HepG2 (cell line): Measurements from ENCODE around the gene ITGAE. TPM values are rescaled to one million over a fixed set of nuclear protein-coding genes. Genes with fewer than 3 reads are reported as not detected.

Experiments
- ASH2L ChIP-seq: fragments of 300-600, 200-600 bp; sonication (generic); IDR thresholded peaks from 2 replicates; pipeline ENCODE4 v1.7.0; 2017; ENCODE audit warnings: low read depth, mild to moderate bottlenecking, moderate library complexity, mixed read lengths, low read length; ENCODE audit not compliant: insufficient read length
- ATF5 ChIP-seq: sonication (generic); formaldehyde crosslinking; IDR thresholded peaks from 2 replicates; pipeline ENCODE4 v1.4.0; 2020; ENCODE audit warnings: mild to moderate bottlenecking, low read depth, missing genetic modification reagents
- CREB3 ChIP-seq: sonication (generic); formaldehyde crosslinking; IDR thresholded peaks from 2 replicates; pipeline ENCODE4 v1.5.0; 2020; ENCODE audit warnings: missing genetic modification reagents
- FOSL1 ChIP-seq: sonication (generic); formaldehyde crosslinking; IDR thresholded peaks from 2 replicates; pipeline ENCODE4 v1.9.0; 2021; ENCODE audit warnings: missing genetic modification reagents, borderline replicate concordance
- GTF2F1 ChIP-seq: fragments of 150-350 bp; IDR thresholded peaks from 2 replicates; pipeline ENCODE4 v1.6.1; 2014; ENCODE audit warnings: low read length
- HMG20B ChIP-seq: conservative IDR thresholded peaks from 2 replicates; pipeline ENCODE4 v1.6.1; 2016; ENCODE audit warnings: missing genetic modification reagents, missing compliant biosample characterization
- IKZF4 ChIP-seq: sonication (generic); formaldehyde crosslinking; IDR thresholded peaks from 2 replicates; pipeline ENCODE4 v1.5.1; 2020; ENCODE audit warnings: borderline replicate concordance, mild to moderate bottlenecking, low read depth, missing genetic modification reagents; ENCODE audit errors: not compliant biosample characterization
- ISL2 ChIP-seq: sonication (generic); formaldehyde crosslinking; IDR thresholded peaks from 2 replicates; pipeline ENCODE4 v1.5.0; 2020; ENCODE audit warnings: missing genetic modification reagents
- MEF2D ChIP-seq: sonication (generic); formaldehyde crosslinking; IDR thresholded peaks from 2 replicates; pipeline ENCODE4 v1.5.1; 2020; ENCODE audit warnings: mild to moderate bottlenecking, missing genetic modification reagents
- MTA3 ChIP-seq: sonication (generic); formaldehyde crosslinking; IDR thresholded peaks from 2 replicates; pipeline ENCODE4 v1.4.0; 2020; ENCODE audit warnings: missing genetic modification reagents
- PAWR ChIP-seq: sonication (generic); formaldehyde crosslinking; IDR thresholded peaks from 2 replicates; pipeline ENCODE4 v1.4.0; 2020; ENCODE audit warnings: missing genetic modification reagents, mild to moderate bottlenecking, borderline replicate concordance
- PHF20 ChIP-seq: sonication (generic); formaldehyde crosslinking; IDR thresholded peaks from 2 replicates; pipeline ENCODE4 v1.5.0; 2020; ENCODE audit warnings: mild to moderate bottlenecking, missing genetic modification reagents
- PITX1 ChIP-seq: sonication (generic); formaldehyde crosslinking; IDR thresholded peaks from 2 replicates; pipeline ENCODE4 v1.5.1; 2020; ENCODE audit warnings: mild to moderate bottlenecking, missing genetic modification reagents
- REL ChIP-seq: sonication (generic); formaldehyde crosslinking; conservative IDR thresholded peaks from 2 replicates; pipeline ENCODE4 v1.8.0; 2022; ENCODE audit warnings: mild to moderate bottlenecking, missing genetic modification reagents, moderate library complexity
- SMARCC2 ChIP-seq: fragments of 450-650 bp; IDR thresholded peaks from 2 replicates; pipeline ENCODE4 v1.6.1; 2017; ENCODE audit warnings: antibody characterized with exemption, mild to moderate bottlenecking
- SPEN ChIP-seq: sonication (generic); formaldehyde crosslinking; IDR thresholded peaks from 2 replicates; pipeline ENCODE4 v1.5.1; 2020; ENCODE audit warnings: low read depth, mild to moderate bottlenecking, missing genetic modification reagents
- TBL1XR1 ChIP-seq: fragments of 150-350 bp; IDR thresholded peaks from 2 replicates; pipeline ENCODE4 v1.6.1; 2014; ENCODE audit warnings: borderline replicate concordance, low read length; ENCODE audit not compliant: partially characterized antibody
- TCF7 ChIP-seq: sonication (generic); IDR thresholded peaks from 2 replicates; pipeline ENCODE4 v1.6.1; 2016; ENCODE audit warnings: antibody characterized with exemption, low read depth
- ZFY ChIP-seq: sonication (generic); formaldehyde crosslinking; IDR thresholded peaks from 2 replicates; pipeline ENCODE4 v1.4.0; 2020; ENCODE audit warnings: missing genetic modification reagents
- ZNF136 ChIP-seq: sonication (generic); formaldehyde crosslinking; IDR thresholded peaks from 2 replicates; pipeline ENCODE4 v1.8.1; 2022; ENCODE audit warnings: low read depth, mild to moderate bottlenecking, moderate library complexity, missing genetic modification reagents
- ZNF281 ChIP-seq: sonication (generic); formaldehyde crosslinking; IDR thresholded peaks from 2 replicates; pipeline ENCODE4 v1.4.0; 2020; ENCODE audit warnings: missing genetic modification reagents, borderline replicate concordance
- polyA plus RNA-seq, 8 experiments: library from polyadenylated mRNA; depleted of rRNA in 3 of 8; stranded (reverse) in 7 of 8; unstranded in 1 of 8; fragments of >200 nt; fragmentation: Illumina TruSeq in 4 of 8; extraction: Trizol in 4 of 8; gene quantifications; 2 replicates each; pipeline versions ENCODE4 v1.2.1 to v1.2.3, GENCODE V29; 2011 to 2016; ENCODE audit warnings: low read depth in 4 of 8, missing spikeins in 1 of 8, mixed read lengths in 1 of 8; ENCODE audit not compliant: insufficient read depth in 1 of 8
- total RNA-seq, 5 experiments: library from RNA; depleted of rRNA; stranded (reverse); fragments of >200 nt; fragmentation: Illumina TruSeq; extraction: Trizol; gene quantifications; 2 replicates each; pipeline ENCODE4 v1.2.3, GENCODE V29; 2016; ENCODE audit warnings: low read depth in 1 of 5
- TF ChIP-seq, protein P1 (sequence below): sonication (generic); formaldehyde crosslinking; IDR thresholded peaks from 2 replicates; pipeline ENCODE4 v1.4.0; 2020; ENCODE audit warnings: mild to moderate bottlenecking, missing genetic modification reagents

Gene ITGAE
- total and polyA plus RNA-seq, 2 of the 13 experiments (the other 11 are each of a cell fraction or from before 2014, with no cell fraction given): 42.3 to 49.0 TPM

GRCh38 chr17:3723556-3724377 is 77.2 kb downstream of the ITGAE start, which contains the start of gene HASPIN (continued):
- TF ChIP-seq ZNF281 (CRISPR knock-in tag): no peak
- peak; percentile 17; the same call in 1 of the 2 replicates for TF ChIP-seq FOSL1
- peak; percentile 79 for TF ChIP-seq REL
- no peak for TF ChIP-seq GTF2F1
- TF ChIP-seq PHF20 (CRISPR knock-in tag): peak; percentile 85
- TF ChIP-seq ASH2L: peak; percentile 70
- no peak for TF ChIP-seq HMG20B (CRISPR knock-in tag)
- TF ChIP-seq, protein P1, sequence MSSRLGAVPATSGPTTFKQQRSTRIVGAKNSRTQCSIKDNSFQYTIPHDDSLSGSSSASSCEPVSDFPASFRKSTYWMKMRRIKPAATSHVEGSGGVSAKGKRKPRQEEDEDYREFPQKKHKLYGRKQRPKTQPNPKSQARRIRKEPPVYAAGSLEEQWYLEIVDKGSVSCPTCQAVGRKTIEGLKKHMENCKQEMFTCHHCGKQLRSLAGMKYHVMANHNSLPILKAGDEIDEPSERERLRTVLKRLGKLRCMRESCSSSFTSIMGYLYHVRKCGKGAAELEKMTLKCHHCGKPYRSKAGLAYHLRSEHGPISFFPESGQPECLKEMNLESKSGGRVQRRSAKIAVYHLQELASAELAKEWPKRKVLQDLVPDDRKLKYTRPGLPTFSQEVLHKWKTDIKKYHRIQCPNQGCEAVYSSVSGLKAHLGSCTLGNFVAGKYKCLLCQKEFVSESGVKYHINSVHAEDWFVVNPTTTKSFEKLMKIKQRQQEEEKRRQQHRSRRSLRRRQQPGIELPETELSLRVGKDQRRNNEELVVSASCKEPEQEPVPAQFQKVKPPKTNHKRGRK: no peak
- no peak; the same call in 1 of the 2 replicates for TF ChIP-seq MEF2D (CRISPR knock-in tag)
- 0 out of 2 replicates have a peak, but pooled peaks have one; percentile 19 for TF ChIP-seq ATF5 (CRISPR knock-in tag)
- peak; percentile 57 for TF ChIP-seq TBL1XR1
- TF ChIP-seq IKZF4: peak; percentile 88
- peak; percentile 45; the same call in 1 of the 2 replicates for TF ChIP-seq CREB3 (CRISPR knock-in tag)
- TF ChIP-seq PAWR (CRISPR knock-in tag): 0 out of 2 replicates have a peak, but pooled peaks have one; percentile 45
- TF ChIP-seq ZFY (CRISPR knock-in tag): peak; percentile 98
- no peak for TF ChIP-seq SMARCC2
- TF ChIP-seq SPEN: peak; percentile 96
- no peak for TF ChIP-seq TCF7
- TF ChIP-seq ZNF136 (CRISPR knock-in tag): no peak; the same call in 1 of the 2 replicates
- peak; percentile 68 for TF ChIP-seq ISL2
- TF ChIP-seq MTA3: no peak
- peak; percentile 52; the same call in 1 of the 2 replicates for TF ChIP-seq PITX1 (CRISPR knock-in tag)
